Stimulated activated CD4-positive, alpha-beta T cell treated with anti-CD3 and anti-CD28 coated beads, Interleukin-4, amount 100 ng/mL, for 24 hours (primary cell): ENCODE results near the gene CLCN7.
"Not testable (repeated sequence)": the region's sequence is repeated elsewhere in the genome, so short reads cannot be mapped to it uniquely, and the experiment has no call there.

Experiments
- DNase-seq: peaks from one replicate; pipeline ENCODE4 v3.0.0-alpha.2; 2020

CLCN7 gene

DNA sequence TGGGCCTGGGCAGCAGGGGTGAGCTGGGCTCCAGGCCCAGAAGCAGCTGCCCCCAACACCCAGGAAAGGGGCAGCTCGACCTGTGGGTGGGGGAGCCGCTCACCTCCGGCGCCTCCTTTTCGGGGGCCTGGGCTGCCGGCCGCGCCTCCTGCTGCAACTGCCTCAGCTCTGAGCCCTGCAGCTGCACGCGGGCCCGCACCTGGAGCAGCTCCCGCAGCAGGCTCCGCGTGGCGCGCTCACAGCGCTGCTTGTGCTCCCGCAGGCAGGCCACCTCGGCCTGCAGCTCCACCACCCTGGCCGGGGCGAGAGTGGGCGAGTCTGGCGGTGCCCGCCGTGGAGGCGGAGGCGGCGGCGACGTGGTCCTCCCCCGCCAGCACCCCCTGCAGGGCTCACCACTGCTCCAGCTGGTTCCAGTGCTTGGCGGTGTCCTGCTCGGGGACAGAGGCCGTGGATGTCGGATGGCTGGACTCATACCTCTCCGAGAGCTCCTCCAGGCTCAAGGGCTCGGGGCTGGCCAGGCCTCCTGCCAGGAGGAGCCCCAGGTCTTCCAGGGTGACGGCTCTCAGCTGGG is 31.3 kb downstream of the CLCN7 start:
- DNase-seq: no peak

DNA sequence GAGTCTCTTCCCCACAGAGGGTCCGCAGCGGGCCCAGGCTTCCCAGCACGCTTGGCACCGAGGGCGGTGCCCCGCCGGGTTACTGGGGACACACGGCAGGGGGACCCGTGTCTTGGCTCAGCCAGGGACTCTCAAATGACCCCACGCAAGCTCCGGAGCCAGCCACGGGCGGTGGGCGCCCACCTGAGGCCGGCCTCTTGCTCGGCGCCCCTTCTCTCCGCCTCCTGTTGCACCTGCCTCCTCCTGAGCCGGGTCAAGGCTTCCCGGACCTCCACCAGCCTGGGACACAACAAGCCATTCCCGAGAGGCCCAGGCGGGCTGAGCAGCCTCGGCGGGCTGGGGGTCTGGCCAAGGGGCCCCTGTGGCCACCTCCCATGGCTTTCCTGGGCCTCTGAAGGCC is 32.1 kb downstream of the CLCN7 start:
- no peak for DNase-seq

DNA sequence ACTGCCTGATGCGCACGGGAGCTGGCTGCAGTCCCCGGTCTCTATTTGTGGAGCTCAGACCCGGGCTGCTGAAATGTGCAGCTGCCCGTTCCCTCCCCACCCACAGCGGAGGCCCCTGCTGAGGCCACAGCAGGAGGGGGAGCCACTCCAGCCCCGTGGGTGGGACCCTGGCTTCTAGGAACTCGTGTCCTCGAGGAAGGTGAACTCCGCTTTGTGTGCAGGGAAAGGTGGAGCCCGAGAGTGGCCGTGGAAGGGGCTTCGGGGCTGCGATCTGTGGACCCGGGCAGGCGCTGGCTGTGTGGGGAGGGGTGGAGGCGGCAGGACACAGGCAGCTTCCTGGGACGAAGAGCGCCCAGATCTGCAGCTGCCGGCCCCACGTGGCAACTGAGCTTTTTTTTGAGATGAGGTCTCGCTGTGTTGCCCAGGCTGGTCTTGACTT is 33.4 kb downstream of the CLCN7 start:
- DNase-seq: no peak

DNA sequence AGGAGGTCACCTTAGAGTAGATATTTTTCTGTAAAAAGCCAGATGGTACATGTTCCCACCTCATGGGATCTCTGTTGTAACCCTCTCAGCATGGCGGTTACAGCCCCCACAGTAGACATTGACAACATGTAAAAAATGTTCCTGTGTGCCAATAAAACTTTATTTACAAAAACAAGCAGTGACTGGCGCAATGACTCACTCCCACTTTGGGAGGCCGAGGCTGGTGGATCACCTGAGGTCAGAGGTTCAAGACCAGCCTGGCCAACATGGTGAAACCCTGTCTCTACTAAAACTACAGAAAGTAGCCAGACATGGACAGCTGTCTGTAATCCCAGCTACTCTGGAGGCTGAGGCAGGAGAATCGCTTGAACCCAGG is 35.1 kb downstream of the CLCN7 start:
- DNase-seq: not testable (repeated sequence)

DNA sequence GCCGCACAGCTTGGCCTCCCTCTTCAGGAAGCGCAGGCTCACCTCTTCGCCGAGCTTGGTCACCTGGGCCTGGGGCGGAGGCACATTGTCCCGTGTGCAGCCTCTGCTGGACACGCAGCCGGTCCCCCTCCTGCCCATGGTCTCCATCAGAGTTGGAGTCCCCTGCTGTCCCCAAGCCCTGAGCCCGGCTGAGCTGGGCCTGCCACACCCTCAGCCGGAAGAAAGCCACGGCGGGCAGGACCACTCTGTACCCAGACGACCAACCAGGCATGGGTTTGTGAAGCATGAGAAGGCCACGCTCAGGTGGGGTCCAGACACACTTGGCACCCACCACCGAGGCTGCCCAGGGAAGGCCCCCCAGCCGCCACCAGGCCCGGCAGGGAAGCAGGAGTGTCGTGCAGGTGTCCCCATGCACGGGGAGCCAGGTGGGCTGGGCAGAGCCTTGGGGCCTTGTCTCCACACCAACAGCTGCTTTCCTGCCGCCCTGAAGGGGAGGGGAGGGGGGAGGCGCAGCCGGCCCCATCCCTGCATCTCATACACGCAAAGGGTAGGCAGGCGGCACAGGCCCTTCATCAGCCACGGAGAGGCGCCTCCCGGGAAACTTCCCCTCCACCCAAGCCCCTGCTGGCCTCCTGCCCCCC is 35.6 kb downstream of the CLCN7 start:
- DNase-seq: no peak

GRCh38 chr16:1438229-1439057 is 36.4 kb downstream of the CLCN7 start:
- DNase-seq: no peak

GRCh38 chr16:1437606-1438005 is 37.2 kb downstream of the CLCN7 start:
- DNase-seq: no peak

- DNase-seq: no peak
Measured at GRCh38 chr16:1436731-1437355, 38.0 kb downstream of the CLCN7 start.

DNA sequence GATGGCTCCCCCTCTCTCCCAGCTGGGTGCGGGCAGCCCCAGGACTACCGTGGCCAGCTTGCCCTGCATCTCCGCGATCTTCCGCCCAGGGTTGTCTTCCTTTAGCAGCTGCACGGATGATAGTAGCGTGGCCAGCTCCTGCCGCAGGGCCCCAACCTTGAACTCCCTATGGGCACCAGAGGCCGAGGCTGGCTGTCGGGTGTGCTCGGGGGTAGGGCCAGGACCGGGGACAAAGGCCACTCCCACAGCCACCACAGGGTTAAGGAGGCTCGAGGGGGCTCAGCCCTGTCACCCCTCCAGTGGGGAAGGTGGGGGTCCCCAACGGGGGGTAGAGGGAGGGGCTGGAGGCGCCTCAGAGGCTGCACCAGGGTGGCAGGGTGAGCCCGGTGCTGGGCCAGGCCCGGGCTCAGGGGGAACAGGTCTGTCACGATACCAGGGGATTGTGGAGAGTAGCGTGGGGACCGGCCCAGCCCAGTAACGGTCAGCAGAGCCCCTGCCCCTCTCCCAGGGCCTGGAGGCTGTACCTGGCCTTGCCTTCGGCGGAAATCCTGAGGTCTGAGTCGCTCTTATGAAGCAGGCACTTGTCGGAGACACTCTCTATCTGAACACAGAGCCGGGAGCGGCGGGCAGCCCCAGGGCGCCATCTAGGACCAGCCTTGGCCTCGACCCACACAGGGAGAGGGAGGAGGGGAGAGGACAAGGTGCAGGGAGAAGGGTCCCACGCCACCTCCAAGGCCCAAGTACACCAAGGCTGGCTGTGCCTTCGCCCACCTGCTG is 38.7 kb downstream of the CLCN7 start:
- no peak for DNase-seq

DNA sequence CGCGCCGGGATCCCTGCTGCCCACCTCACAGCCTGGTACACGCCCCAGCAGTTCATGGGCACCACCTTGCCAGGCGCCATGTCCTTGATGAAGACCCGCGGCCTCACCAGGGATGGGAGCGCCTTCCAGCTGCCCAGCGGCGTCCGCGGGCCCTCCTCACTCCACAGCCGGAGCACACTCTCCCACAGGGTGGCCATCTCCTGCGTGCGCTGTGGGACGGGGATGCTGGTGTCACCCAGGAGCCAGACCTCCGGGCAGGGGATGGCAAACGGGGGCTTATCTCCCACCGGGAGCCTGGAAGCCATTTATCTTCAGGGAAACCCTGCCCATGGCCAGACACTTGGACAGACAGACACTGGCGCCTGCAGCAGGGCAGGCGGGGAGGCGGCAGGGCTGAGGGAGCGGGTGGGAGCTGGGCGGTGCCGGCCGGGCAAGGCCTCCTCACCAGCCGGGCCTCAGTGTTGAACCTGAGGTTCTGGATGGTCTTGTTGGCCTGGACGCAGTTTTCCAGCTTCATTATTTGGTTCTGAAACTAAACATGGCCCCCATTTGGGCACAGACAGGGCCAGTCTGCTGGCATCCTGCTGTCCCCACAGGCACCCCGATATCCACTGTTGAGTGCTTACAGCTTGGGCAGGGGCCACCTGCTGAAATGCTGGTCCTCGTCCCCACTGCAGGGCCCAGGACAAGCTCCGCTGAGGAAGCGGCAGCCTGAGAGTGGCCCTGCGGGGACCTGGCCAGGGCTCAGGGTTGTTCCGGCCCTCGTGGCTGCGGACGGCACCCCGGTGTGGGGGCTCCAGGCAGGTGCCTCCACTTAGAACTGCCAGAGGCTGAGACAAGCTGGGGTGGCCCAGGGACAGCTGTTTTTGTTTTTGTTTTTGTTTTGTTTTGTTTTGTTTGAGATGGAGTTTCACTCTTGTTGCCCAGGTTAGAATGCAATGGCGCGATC is 39.9 kb downstream of the CLCN7 start:
- no peak for DNase-seq

DNA sequence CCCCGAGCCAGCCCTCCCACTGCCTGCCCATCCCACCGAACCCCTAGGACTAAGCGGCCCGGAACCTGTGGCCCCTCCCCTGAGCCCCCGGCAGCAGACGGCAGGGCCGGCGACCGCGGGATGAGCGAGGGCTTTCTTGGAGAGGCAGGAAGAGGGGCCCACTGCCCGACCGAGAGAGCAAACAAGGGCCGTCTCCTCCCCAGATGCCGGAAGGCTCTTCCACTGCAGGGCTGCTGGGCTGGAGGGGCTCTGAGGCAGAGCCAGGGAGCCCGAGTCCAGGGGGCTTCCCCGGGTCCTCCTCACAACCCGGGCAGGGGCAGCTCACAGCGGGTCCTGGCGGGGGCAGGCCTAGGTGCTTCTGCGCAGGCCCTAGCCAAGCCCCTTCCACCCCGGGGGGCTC is 41.1 kb downstream of the CLCN7 start:
- no peak for DNase-seq

DNA sequence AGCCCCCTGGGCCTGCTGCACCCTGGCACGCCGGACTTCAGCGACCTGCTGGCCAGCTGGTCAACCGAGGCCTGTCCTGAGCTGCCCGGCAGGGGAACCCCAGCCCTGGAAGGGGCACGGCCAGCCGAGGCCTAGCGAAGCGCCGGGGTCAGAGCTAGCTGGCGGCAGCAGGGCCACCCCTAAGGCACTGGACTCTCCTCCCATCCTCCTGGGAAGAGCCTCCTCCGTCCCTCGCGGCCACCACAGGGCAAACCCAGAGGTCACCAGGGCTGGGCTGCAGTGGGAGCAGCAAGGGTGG is 41.6 kb downstream of the CLCN7 start:
- DNase-seq: no peak

- no peak for DNase-seq
Measured at GRCh38 chr16:1432388-1433262, 42.2 kb downstream of the CLCN7 start.

DNA sequence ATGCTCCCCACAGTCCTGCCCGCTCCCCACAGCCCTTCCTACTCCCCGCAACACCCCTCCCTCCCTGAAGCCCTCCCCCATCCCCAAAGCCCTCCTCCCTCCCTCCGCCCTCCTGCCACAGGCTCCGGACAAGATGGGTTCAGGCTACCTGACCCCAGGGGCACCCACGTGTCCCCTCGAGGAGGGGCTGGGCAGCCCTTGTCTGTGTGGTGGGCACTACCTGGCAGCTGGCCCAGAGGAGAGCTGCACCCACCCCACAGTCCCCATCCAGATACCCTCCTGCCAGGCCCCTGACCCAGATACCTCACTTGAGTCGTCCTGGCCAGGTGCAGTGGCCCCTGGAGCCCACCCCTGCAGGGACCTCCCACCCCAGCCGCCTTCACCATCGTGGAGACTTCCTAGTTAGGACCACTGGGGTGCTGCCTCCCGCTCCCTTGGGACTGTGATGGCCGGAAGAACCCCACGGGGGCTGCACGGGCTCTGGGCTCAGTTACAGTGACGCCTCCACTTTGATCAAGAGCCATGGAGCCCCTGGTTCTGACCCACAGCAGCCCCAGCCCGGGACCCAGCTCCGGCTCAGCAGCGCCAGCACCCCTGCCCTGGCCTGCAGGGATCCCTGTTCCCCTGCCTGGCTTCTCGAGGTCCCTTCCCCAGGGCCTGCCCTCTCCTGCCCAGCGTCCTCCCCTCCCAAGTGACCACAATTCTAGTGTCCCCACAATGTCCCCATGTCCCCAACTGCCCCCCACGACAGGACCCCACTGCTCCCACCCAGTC is 43.1 kb downstream of the CLCN7 start:
- DNase-seq: no peak

DNA sequence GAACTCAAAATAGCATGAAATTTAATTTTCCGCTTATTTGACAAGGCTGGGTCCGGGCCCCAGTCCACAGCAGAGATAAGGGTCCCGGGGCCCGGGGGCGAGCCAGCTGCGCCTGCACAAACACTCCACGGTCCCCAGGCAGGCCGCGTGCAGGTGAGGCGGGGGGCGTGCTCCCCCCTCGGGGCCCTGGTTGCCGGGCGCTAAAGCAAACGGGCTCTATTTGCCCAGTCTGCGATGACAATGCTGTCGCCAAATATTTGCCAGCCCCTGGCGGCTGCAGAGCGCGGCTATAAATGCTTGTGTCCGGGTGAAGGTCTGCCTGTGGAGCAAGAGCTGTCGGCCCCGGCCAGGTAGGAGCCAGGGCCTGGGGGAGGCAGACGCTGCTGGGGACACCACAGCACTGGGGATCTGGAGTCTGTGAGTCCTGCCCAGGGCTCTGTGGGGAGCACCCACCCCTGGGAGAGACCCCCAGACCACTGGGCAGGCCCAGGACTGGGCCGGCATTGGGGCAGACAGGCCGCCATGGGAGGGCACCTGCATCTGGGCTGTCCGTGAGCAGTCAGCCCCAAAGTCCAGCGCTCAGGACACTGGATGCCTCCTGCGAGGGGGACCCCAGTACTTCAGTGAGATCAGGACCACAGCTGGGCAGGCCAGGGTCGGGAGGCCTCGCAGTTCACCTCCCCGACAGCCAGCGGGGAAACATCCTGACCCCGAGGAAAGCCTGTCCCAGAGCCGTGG is 43.9 kb downstream of the CLCN7 start, which contains the start of gene PERCC1:
TSS of gene PERCC1 (plus strand) at position 320 of the 738 bp plus-strand sequence. CDS start 1,516 bp downstream, outside the sequence.
- DNase-seq: no peak

DNA sequence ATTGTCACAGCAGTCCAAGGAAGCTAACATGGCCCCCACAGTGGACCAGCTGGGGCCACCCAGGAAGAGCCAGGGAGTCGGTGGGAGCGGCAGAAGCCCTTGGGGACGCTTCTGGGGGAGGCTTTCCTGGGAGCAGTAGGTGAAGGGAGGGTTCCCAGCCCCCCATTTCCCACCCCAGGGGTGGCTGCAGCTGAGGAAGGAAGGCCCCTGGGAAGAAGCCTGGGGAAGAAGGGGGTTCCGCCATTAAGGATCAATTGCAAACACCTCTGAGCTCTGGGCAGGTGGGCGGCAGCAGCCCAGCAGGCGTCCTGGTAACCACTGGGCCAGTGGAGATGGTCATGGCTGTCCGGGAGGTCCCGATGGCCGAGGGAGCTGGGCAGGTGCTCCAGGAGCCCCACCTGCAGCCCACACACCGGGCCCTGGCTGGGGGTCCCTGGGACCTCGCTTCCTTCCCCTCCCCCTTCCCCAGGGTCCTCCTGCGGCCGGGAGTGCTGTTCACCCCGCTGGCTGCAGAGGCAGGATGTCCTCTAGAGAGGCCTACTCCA is 44.5 kb downstream of the CLCN7 start:
- DNase-seq: no peak

GRCh38 chr16:1429631-1430030 is 45.2 kb downstream of the CLCN7 start:
- DNase-seq: no peak

GRCh38 chr16:1429012-1429411 is 45.8 kb downstream of the CLCN7 start:
- no peak for DNase-seq

DNA sequence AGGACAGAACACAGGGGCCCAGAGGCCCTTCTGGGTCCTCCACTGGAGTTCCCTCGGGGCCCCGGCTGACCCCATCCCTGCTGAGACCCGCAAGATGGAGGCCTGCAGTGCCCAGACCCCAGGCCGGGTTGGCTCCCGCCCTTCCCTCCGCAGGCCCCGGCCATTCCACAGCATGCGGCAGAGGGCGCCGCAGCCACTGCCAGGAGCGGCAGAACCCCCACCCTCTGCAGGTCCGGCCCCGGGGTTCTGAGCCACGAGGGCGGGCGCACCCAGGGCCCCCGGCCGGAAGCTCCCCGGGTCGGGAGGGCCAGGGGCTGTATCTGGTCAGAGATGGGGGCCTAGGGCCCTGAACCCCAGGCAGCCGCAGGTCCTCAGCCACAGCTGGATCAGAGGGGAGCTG is 46.3 kb downstream of the CLCN7 start:
- DNase-seq: peak; percentile 53
